Sigmoid colon (tissue), 7 donors: Measurements from ENCODE around the gene USP1. TPM values are rescaled to one million over a fixed set of nuclear protein-coding genes. Genes with fewer than 3 reads are reported as not detected.

Experiments
- DNase-seq: peaks from one replicate; pipeline ENCODE4 v3.0.0-alpha.2; 2019
- H3K27ac ChIP-seq, 4 donors: fragments of 200-600 bp; sonication (generic); one replicate each; pipeline ENCODE4 v1.5.1; 2016 to 2019; ENCODE audit warnings: mild to moderate bottlenecking in 1 of 4
- H3K27me3 ChIP-seq, 3 donors: fragments of 200-600 bp; sonication (generic); one replicate each; pipeline ENCODE4 v1.5.1; 2019; ENCODE audit warnings: mild to moderate bottlenecking in 1 of 3
- H3K36me3 ChIP-seq, 4 donors: fragments of 200-600 bp; sonication (generic); one replicate each; pipeline ENCODE4 v1.5.1; 2016 to 2019
- H3K4me1 ChIP-seq, 4 donors: fragments of 200-600 bp; sonication (generic); one replicate each; pipeline ENCODE4 v1.5.1; 2017 to 2019
- H3K4me3 ChIP-seq, 4 donors: fragments of 200-600 bp; sonication (generic); one replicate each; pipeline ENCODE4 v1.5.1; 2017 to 2019; ENCODE audit warnings: mild to moderate bottlenecking in 2 of 4, moderate library complexity in 1 of 4
- H3K9me3 ChIP-seq, 4 donors: fragments of 200-600 bp in 3 of 4; sonication (generic) in 3 of 4; one replicate each; pipeline versions ENCODE4 v1.5.1 to v1.6.1; 2013 to 2019
- EP300 ChIP-seq, 4 donors: sonication (generic); formaldehyde crosslinking; IDR thresholded peaks; one replicate each; pipeline ENCODE4 v1.6.1; 2017; ENCODE audit warnings: antibody characterized with exemption in 4 of 4
- POLR2A ChIP-seq, 2 donors: fragments of 450-650 bp; IDR thresholded peaks; one replicate each; pipeline ENCODE4 v1.6.1; 2016; ENCODE audit warnings: antibody characterized with exemption in 2 of 2, mild to moderate bottlenecking in 2 of 2, moderate library complexity in 2 of 2
- POLR2AphosphoS5 ChIP-seq, 4 donors: sonication (generic); formaldehyde crosslinking; IDR thresholded peaks; one replicate each; pipeline ENCODE4 v1.6.1; 2017; ENCODE audit warnings: antibody characterized with exemption in 4 of 4
- WGBS, 2 donors: extraction: QIAGEN DNeasy Blood & Tissue Kit; methylation state at CpG; one replicate each; pipeline ENCODE4 v1.1.7; 2013; 5-methylcytosine and 5-hydroxymethylcytosine counted together
- intact Hi-C: fragments of 100-400 bp; cut with DNase I; formaldehyde crosslinking; loops from one replicate; pipeline ENCODE4 v1.15.1; 2023
- polyA plus RNA-seq, 3 donors: library from polyadenylated mRNA; stranded (reverse); fragments of 200-250 nt; gene quantifications; one replicate each; pipeline ENCODE4 v1.2.3, GENCODE V29; 2013
- total RNA-seq, 4 donors: library from RNA; depleted of rRNA; stranded (reverse); fragments of >200 nt; gene quantifications; one replicate each; pipeline ENCODE4 v1.1.0, GENCODE V29; 2016
- TF ChIP-seq, protein P1 (sequence below), 4 experiments: fragments of 450-650 bp in 3 of 4; fragments of 200-600 bp in 1 of 4; IDR thresholded peaks; one replicate each; pipeline ENCODE4 v1.5.1; 2016 to 2019; ENCODE audit warnings: antibody characterized with exemption in 4 of 4, mild to moderate bottlenecking in 3 of 4, moderate library complexity in 2 of 4
- donor health status: healthy with polysubstance abuse.
- donor health status: Bipolar disorder and iron deficiency.
- donor health status: healthy.

The USP1 gene
- total and polyA plus RNA-seq, 7 donors: 14.4 to 35.7 (median 20.5) TPM

DNA sequence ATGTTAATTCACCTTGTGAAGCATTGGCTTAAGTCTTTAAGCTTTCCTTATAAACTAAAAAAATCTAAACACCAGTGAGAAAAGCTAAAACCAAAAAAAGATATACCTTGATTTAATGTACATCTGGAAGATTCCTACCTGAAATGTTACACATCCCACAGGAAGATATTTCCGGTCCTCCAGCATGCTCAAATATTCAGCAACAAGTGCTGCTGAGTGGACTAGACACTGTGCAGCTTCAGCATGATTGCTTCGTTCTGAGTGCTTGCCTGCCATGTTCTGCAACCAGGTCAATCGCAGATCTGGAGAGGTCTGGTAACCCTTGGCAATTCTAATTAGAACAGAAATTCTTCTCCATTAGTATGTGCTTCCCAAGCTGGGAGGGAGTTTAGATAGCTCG lies 57.3 kb downstream of the USP1 start:
- TF ChIP-seq EP300 (IDR thresholded peaks at IDR 0.05) (no peak), POLR2AphosphoS5 (IDR thresholded peaks at IDR 0.05) (no peak), POLR2A (IDR thresholded peaks at IDR 0.05) (no peak)
- TF ChIP-seq, protein P1, sequence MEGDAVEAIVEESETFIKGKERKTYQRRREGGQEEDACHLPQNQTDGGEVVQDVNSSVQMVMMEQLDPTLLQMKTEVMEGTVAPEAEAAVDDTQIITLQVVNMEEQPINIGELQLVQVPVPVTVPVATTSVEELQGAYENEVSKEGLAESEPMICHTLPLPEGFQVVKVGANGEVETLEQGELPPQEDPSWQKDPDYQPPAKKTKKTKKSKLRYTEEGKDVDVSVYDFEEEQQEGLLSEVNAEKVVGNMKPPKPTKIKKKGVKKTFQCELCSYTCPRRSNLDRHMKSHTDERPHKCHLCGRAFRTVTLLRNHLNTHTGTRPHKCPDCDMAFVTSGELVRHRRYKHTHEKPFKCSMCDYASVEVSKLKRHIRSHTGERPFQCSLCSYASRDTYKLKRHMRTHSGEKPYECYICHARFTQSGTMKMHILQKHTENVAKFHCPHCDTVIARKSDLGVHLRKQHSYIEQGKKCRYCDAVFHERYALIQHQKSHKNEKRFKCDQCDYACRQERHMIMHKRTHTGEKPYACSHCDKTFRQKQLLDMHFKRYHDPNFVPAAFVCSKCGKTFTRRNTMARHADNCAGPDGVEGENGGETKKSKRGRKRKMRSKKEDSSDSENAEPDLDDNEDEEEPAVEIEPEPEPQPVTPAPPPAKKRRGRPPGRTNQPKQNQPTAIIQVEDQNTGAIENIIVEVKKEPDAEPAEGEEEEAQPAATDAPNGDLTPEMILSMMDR (IDR thresholded peaks at IDR 0.05): no peak
- no peak for DNase-seq
- Histone ChIP-seq H3K27ac (no peak overlapping the region), H3K27me3 (no peaks in the 10 kb centered on the region), H3K4me1 (no peaks in the 10 kb centered on the region), H3K4me3 (no peak overlapping the region), H3K36me3 (peaks cover 8 to 72% (median 17%) of the 10 kb centered on the region in 4 donors), H3K9me3 (no peaks in the 10 kb centered on the region)
- 96 to 97% methylated on average over 4 of the region's 4 CpGs for WGBS, 2 donors
- intact Hi-C loops: no loop called here

DNA sequence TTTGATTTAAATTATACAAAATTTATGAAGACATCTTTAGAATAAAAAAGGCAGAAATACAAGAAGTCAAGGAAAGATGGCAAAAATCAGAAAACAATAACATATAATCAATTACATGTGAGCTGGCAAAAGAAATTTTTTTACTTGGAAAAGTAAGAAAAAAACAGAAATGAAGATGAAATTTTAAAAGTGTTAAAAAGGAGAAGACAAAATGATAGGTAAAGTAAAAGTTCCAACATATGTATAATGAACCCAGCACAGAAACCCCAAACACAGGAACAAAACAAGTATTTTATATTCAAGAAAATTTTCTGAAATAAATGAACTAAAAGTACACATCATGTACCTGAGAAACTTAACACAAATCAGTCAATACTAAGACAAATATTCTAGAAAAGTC lies 63.4 kb downstream of the USP1 start:
- H3K27ac ChIP-seq: no peak overlapping the region
- H3K9me3 ChIP-seq: no peaks in the 10 kb centered on the region
- no peak for DNase-seq
- peaks cover 0 to 47% (median 4%) of the 10 kb centered on the region in 4 donors for H3K36me3 ChIP-seq
- intact Hi-C loops: no loop called here
- no peak overlapping the region for H3K4me3 ChIP-seq
- H3K27me3 ChIP-seq: no peaks in the 10 kb centered on the region
- no peaks in the 10 kb centered on the region for H3K4me1 ChIP-seq
- no peak for TF ChIP-seq POLR2A (IDR thresholded peaks at IDR 0.05)

Other genes with a start within 250 kb of the USP1 start
- under 1 TPM in 3 of 4 donors, not detected in 1; under 0.01 to 0.99 (median 0.27) TPM for gene L1TD1, start 242.2 kb upstream of the USP1 start, total RNA-seq
- gene L1TD1, start 242.2 kb upstream of the USP1 start, polyA plus RNA-seq: 1 to 10 TPM; 1.8 to 8.0 (median 2.8) TPM
- gene KANK4, start 117.6 kb upstream of the USP1 start, total RNA-seq: 1 to 10 TPM in 3 of 4 donors, not detected in 1; 1.7 to 2.4 (median 1.8) TPM
- gene KANK4, start 117.6 kb upstream of the USP1 start, polyA plus RNA-seq: 1 to 10 TPM in 1 of 3 donors, under 1 TPM in 2; 0.60 to 1.6 (median 0.66) TPM
- not detected for gene ANGPTL3, start 160.5 kb downstream of the USP1 start, total RNA-seq
- not detected for gene ANGPTL3, start 160.5 kb downstream of the USP1 start, polyA plus RNA-seq